ENCODE data around the gene AP3D1.

DNA sequence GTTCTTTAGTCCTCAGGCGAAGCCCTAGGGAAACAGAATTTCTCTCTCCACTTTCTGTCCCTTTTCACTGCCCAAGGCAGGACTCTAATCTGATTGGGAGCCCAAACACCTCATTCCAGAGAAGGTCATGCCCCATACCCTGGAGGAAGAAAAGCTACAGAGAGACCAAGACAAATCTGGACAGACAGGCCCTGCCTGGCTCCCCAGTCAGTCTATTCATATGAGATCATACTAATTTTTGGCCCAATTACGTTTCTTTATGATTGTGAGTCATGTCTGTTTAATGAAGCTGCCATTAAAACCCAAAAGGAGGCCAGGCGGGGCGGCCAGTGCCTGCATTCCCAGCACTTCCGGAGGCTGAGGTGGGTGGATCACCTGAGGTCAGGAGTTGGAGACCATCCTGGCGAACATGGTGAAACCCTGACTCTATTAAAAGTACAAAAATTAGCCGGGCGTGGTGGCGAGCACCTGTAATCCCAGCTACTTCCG lies 3.3 kb upstream of the AP3D1 start:
- TF ChIP-seq POLR2A (IDR thresholded peaks at IDR 0.05) (no peak), CTCF (IDR thresholded peaks at IDR 0.05) (no peak)
